GM21619 (cell line): ENCODE results near the gene AP1S2.
"Not testable (repeated sequence)": the region's sequence is repeated elsewhere in the genome, so short reads cannot be mapped to it uniquely, and the experiment has no call there.

Experiments used
- ATAC-seq: cut with Tn5 transposase; IDR thresholded peaks from one replicate; pipeline ENCODE4 v1.9.1; 2021; ENCODE audit not compliant: unreplicated experiment

The AP1S2 gene

DNA sequence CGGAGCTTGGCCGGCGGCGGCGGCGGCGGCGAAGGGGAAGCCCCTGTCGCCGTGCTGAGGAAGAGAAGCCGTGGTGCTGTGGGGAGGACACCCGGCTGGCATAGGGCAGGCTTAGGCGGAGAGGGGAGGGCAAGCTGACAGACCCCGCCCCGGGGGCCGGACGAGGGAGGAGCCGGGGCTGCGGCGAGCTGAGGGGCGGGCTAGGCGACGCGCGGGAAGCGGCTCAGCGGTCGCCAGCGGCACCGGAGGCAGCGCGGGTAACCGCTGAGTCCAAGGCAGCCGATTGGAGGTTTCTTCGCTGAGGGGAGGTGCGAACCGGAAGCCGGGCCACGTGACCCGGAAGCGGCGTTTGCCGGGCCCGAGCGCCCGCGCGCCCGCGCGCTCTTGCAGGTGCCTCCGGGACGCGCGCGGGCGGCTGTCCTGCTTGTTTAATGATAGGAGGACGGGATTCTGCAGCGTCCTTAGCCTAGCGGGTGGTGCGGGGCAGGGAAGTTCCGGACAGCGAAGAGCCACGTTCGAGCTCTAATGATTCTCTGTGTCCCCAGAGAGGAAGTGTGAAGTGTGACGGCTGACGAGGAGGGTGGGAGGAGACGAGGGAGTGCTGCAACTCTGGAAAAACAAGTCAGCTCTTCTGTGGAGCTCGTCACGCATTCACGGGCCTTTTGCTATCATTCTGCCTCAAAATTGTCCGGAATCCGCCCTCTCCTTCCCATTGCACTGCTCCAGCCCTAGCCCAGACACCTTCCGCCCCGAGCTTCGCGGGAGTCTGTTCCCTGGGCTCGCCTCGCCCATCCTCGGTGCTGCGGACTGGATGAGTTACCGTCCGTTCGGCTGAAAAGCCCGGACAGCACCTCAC lies at the start of gene AP1S2:
TSS of gene AP1S2 (minus strand) at position 102 of the 856 bp plus-strand sequence. CDS start 2,289 bp downstream, outside the sequence.
- peak; percentile 94 for ATAC-seq

DNA sequence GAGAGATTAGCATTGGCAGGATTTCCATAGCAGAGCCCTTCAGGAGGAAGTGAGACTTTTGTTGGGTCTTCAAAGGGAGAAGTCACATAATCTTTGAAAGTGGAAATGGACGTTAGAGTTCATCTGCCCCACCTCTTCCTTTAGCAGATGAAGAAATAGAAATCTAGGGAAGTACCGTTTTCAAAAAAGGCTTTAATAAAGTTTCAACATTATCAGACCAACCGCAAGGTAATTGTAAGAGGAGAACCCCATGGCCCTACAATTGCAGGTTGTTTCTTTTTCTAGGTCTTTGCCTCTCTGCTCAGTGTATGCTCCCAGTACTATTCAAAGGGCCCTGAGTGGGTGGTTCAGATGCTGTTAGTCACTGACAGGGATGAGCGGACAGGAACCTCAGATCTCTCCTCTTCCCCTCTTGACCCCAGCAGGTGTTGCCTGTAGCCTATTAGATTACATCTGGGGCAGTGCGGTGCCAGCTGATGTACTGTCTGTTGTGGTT lies 48.6 kb upstream of the AP1S2 start:
- peak; percentile 87 for ATAC-seq

DNA sequence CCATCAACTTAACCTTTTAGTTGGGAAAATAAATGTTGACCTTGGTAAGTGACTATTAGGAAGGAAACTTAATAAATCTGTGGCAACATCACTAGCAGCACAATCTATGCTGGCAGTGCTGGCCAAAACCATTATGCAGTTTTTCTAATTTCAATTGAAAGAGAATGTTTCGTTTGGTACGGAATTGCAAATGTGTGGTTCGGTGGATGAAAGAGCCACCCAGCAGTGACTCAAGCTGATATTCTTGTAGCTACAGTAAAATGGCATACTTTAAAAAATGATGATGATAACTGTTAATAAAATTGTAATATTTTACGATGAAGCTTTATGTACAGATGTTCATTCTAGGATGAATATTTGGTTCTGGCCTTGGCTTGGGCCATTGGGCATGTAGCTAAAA lies 40.7 kb upstream of the AP1S2 start:
- no peak for ATAC-seq

DNA sequence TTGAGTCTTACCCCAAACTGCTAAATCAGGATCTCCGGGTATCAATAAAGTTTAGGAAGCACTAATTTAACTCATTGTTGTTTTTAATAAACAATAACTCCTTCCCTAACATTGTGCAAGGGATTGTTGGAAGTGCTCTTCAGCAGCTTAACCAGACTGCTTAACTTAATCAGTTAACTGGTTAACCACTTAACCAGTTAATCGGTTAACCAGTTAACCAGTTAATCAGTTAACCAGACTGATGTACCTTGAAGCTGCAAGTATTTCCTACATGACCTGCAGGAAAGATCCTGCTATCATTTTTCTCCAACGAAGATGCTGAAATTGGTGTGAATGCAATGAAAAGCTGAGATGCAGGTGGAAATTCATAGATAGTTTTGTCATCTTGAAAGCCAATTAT lies 40.1 kb upstream of the AP1S2 start:
- no peak for ATAC-seq

DNA sequence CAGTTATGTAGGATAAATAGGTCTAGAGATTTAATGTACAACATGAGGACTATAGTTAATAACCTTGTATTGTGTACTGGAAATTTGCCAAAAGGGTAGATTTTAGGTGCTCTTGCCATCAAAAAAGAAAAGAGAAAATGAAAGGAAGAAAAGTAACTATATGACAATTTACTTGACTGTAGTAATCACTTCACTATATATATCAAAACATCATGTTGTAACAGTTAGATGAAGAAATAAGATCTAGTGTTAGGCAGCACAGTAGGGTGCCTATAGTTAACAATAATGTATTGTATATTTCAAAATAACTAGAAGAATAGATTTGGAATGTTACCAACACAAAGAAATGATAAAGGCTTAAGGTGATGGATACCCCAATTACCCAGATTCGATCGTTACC lies 35.9 kb upstream of the AP1S2 start:
- no peak for ATAC-seq

DNA sequence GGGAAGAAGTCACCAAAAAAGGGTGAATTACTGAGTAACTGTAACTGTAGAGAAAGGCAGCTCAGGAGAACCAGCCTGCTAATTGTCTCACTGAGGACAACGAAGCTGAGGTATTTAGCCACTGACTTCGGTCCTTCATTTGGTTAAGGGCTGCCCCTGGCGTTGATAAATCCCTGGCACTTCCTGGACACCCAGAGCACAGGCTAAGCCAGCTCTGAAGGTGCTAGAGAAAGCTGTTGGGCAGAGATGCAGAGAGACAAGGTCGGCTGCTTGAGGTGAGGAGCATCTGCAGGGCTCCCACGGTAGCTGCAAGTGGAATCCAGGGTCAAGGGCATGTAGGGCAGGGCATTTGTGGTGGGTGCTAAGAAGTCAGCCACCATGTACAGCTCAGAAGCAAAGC lies 33.4 kb upstream of the AP1S2 start:
- ATAC-seq, result no peak

DNA sequence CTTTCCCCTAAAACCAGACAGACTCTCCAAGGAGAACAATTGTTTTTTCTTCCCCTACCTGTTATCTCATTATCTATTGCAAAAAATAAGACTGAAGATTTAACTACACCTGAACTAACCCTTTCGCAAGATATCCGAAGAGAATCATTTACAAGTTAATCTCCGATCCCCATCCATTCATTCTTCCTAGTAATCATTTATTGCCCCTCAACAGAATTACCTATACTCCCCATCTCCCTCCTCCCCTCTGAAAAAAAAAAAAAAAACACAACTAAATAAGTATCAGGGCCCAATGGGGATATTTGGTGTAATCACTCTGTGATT lies 28.9 kb upstream of the AP1S2 start:
- ATAC-seq, result no peak

DNA sequence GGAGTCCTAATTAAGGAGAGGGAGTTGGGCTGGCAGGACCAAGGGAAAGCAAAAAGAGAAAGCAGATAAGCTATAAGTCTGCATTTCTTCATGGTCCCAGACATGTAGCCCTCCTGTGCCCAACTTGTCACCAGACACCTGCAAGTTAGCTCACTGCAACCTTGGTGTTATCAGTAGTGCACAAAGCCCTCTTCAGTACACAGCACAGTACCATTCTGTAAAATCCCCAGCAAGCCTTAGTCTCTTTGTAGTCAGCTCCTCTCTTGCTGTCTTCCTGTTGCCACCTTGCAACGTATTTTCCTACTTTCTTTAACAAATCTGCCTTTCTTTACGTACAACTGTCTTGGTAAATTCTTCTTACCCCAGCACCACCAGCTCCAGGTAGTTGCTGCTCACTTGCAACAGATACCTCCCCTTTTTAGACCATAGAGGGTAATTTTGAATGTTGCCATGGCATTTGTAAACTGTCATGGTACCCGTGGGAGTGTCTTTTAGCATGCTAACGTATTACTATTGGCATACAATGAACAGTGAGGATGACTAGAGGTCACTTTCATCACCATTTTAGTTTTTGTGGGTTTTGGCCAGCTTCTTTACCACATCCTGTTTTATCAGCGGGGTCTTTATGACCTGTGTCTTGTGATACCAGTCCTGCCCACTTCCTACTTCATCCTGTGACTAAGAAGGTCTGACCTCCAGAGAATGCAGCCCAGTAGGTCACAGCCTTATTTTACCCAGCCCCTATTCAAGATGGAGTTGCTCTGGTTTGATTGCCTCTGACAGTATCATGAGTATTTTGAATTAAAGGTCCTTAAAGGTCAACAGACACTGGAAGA lies 28.3 kb upstream of the AP1S2 start:
- ATAC-seq, result peak; percentile 83

DNA sequence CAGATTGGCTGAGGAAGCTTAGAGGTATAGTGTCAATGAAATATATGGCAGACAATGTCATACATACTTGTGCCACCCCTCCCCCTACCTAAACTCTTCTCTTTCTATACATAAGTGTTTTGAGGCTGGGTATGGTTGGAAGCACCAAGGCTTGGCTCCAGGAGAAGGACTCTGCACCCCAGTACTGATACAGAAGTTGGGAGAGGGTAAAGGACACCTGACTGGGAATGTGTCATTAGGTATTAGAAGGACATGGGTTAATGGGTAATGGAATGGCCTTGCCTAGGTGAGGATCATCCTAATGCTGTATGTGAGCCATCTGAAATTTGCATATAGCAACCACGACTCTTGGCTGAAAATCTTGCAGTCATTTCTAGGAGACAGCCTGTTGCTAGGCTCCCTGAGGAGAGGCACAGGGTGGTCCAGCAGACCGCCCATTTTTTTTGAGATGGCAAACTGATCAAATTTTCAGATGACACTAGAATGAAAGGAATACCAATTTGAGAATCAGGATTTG lies 26.8 kb upstream of the AP1S2 start:
- no peak for ATAC-seq

DNA sequence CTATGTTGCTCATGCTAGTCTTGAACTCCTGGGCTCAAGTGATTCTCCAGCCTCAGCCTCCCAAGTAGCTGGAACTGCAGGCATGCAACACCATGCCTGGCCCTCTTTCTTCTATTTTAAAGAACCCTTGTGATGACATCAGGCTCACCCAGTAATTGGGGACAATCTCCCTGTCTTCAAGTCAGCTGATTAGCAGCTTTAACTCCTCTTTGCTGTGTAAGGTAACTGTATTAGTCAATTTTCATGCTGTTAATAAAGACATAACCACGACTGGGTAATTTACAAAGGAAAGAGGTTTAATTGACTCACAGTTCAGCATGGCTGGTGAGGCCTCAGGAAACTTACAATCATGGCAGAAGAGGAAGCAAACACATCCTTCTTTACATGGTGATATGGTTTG lies 23.3 kb upstream of the AP1S2 start:
- not testable (repeated sequence) for ATAC-seq

DNA sequence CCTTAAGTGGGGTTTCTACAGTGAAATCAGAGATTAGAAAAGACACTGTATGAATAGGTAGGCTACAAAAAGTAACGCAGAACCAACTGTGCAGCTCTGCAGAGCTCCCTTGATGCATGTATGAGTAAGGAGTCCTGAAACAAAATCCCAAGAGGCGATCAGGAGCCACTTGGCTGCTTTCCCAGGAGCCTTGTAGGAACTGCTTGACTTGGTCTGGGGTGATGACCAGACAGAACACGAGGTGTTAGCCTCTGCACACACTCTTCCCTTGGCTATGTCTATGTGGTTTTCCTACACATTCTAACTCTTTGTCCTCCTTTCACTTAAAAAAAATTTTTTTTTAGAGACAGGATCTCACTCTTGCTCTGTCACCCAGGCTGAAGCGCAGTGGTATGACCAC lies 22.8 kb upstream of the AP1S2 start:
- ATAC-seq, result no peak

DNA sequence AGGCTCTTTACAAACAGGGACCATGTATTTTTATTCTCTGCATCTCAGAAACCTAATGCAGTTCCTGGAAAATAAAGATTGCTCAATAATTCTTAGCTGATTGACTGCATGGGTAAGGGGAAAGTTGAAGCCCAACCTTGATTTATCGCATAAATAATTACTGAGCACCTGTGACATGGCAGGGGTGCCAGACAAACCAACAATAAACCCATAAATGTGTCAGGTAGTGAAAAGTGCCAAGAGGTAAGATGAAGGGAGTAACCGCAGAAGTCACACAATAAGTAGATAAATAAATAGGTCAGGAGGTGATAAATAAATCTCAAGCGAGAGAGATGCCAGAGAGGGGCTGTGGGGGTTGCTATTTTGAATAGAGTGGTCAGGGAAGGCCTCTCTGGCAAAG lies 20.1 kb upstream of the AP1S2 start:
- no peak for ATAC-seq

DNA sequence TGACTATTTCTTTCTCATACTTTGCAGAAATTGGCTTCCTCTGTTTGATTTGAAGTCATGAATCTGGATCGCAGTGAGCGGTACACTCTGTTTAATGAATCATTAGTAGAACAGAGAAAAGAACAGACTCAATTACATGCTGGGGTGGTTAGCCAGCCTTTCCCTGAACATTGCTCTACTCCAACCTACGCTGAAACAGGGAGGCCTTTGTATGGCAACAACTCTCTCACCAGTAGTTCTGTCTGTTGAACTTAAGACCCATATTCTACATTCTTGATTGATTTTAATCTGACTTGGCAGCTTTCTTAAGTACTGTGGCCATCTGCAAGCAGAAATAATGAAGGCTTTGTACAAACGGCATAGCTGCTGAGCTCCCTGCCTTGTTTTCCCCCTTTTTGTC lies 19.0 kb upstream of the AP1S2 start:
- ATAC-seq, result no peak

DNA sequence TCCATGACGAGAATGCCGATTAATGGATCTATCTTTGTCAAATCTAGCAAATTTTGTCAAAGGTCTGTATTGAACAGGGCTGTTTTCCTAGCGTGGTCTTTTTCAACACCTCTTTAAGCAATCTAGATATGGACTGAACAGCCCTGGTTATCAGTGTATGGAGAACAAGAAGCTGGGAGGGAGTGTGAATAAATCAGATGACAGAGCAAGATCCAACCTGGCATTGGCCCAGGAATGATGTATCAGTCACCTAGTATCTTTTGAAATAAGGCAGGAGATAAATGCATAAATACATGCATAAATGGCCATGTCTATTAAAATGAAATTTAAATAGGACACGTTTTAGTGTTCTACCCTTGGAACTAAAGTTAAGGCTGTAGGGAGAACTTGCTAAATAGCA lies 15.7 kb upstream of the AP1S2 start:
- no peak for ATAC-seq

DNA sequence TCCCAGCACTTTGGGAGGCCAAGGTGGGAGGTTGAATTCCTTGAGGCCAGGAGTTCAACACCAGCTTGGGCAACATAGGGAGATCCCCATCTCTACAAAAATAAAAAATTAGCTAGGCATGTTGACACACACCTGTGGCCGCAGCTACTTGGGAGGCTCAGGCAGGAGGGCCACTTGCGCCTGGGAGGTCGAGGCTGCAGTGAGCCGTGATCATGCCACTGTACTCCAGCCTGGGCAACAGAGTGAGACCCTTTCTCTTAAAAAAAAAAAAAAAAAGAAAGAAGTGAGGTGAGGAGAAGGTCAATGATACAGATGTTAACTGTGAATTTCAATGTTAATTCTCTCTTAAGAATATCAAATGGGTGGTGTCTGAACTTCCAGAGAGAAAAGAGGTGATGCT lies 15.1 kb upstream of the AP1S2 start:
- no peak for ATAC-seq

DNA sequence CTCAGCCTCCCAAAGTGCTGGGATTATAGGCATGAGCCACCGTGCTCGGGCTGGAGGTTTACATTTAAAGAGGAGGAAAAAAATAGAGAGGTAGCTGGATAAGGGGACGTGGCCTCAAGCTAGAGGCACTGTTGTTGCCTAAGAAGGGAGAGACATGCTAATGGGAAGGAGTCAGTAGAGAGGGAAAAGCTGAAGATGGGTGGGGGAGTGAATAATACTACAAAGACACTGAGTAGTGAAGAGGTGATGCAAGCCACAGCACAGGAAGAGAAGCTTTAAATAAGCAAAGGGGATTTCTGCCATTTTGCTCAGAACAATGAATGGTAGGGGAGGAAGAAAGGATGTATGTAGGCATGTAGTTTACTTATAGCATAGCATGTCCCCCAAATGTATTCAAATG lies 11.5 kb upstream of the AP1S2 start:
- no peak for ATAC-seq

DNA sequence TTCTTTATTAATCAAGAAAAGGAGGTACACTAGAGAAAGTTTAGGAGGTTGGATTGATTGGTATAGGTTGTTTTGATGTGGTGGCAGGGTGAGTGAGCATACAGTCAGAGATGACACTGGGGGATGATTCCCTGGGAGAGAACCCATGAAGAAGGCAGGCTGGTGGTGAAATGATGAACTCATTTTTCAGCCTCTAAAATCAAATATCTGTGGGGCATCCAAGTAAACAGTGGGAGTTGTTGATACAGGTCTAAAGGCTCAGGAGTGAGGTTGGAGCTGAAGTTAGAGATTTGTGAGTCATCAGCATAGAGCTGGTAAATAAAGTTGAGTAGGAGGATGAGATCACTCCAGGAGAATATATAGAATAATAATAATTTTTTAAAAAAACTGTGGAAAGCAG lies 10.0 kb upstream of the AP1S2 start:
- no peak for ATAC-seq

DNA sequence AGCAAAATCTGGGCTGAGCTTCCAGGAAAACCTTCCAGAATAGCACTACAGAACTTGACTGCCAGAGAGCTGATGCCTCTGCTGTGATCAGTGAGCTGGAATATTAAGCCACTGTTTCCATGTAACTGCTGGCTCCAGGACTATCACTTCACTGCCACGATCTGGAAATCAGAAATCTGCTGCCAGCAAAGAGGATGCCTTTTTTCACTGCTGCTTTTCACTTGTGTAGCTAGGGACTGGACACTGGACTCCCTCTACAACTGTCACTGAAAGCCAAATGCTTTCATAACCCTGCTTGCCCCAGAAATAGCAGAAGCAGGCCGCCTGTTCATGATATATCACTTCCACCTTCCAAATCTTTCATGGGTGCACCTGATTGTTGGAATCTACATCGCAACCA lies 9.4 kb upstream of the AP1S2 start:
- no peak for ATAC-seq

DNA sequence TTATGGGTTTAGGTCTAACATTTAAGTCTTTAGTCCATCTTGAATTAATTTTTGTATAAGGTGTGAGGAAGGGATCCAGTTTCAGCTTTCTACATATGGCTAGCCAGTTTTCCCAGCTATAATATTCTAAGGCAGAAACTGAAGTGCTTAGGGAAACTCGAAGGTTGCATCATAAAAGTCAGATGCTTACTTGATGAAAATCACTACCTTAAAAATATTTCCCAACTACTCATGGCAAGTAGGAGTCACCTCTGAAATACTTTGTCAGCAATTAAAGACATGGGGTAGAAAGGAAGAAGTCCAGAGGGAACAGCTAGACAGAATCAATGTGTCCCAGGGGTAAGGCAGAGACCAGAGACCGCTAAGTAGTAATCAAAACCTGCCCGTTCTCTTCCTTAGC lies 6.3 kb upstream of the AP1S2 start:
- no peak for ATAC-seq

DNA sequence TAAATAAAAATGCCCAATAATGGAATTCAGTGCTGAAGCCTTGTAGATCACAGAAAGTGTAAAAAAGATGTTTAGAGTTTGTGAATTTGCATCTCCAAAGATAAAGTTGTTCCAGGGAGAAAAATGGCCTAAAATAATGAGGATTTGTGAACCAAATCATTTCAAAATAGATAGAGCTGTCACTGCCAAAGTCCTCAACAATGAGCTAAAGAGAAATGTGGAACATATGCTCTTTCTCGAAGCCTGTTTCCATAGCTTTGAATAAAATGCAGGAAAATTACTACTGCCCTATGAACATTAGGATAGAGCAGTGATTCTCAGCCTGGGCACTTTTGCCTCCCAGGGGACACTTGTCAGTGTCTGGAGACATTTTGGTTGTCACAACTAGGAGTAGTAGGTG lies 3.4 kb upstream of the AP1S2 start:
- ATAC-seq, result no peak

DNA sequence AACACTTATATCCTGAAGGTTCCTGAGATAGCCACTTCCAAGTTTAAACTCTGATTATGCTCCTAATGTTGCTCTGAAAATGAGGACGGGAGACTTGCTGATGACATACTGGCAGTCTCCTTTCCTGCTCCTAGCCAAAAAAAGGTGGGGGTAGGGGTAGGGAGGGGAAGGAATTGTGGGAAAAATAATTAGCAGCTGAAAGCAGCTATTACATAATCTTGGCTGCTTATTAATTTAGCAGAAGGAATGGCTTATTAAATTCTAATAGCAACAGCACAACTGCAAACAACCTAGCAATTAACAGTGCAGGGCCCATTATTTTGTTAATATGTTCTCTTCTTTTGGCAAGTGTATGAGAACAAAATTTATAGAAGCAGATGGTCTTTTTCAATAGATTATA lies 2.0 kb upstream of the AP1S2 start:
- ATAC-seq, result no peak

DNA sequence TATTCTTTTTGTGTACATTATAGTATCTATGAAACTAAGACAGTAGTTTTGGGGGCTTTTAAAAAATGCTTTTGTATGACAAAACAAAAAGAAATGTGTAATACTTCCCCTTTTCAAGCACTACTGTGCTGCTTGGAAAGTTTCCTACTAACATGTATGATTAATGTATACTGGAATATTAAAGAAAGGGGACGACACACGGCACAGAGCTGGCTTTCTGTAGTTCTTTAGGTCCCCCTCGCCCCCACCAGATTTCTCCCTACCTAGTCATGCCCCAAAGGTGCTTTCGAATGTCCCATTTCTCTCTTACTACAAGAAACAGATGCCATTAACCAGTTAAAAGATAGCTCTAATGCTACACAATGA lies 1.6 kb upstream of the AP1S2 start:
- no peak for ATAC-seq
